OCI-LY1 (cell line): ENCODE data around the gene RGN.

ENCODE experiments used
- EZH2 ChIP-seq: fragments of 200-600 bp; sonication (generic), shearing (Covaris generic); IDR thresholded peaks from 2 replicates; pipeline ENCODE4 v1.8.0; 2017; ENCODE audit warnings: borderline replicate concordance, mixed run types, mild to moderate bottlenecking, antibody characterized with exemption, low read length, moderate library complexity, mixed read lengths
- TF ChIP-seq, protein P1 (sequence below): fragments of 200-600 bp; sonication (generic), shearing (Covaris generic); IDR thresholded peaks from 2 replicates; pipeline ENCODE4 v1.5.1; 2017; ENCODE audit warnings: mild to moderate bottlenecking, antibody characterized with exemption, low read length, moderate library complexity, mixed read lengths

DNA sequence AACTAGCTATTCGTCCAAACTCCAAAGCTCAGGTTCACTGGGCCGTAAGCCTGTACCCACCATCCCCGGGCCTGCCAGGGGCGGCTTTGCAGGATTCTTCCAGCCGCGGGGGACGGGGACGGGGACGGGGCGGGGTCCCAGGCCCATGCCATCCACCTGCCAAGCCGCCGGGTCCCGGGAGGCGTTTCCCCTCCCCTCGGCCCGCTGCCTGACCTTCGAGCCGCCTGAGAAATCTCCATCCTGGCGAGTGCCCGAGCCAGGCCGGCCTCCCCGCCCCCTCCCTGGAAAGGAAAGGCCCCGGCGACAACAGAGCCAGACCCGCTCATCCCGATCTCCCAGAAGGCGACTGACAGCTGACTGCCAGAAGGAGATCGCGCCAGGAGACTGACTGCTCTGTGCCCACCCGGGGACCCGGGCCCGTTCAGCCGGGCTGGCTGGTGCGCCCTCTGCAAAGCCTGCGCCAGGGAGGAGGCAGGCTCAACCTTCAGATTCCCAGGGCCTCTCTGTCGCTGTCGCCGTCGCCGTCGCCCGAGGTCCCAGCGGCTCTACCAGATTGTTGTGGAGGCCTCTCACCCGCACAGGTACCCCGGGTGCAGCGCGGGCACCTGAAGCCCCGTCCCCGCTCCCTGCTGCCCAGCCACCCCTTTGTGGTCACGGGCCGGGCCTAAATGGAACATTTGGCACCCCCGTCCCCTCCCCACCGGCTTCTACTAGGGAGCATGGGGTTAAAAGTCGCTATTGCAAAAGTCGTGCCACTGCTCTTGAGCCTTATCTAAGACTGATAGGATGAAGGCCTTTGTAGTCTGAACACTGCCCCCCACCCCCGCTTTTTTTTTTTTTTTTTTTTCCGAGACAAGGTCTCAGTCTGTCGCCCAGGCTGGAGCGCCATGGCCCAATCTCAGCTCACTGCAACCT lies at the start of gene RGN:
- TF ChIP-seq, protein P1, sequence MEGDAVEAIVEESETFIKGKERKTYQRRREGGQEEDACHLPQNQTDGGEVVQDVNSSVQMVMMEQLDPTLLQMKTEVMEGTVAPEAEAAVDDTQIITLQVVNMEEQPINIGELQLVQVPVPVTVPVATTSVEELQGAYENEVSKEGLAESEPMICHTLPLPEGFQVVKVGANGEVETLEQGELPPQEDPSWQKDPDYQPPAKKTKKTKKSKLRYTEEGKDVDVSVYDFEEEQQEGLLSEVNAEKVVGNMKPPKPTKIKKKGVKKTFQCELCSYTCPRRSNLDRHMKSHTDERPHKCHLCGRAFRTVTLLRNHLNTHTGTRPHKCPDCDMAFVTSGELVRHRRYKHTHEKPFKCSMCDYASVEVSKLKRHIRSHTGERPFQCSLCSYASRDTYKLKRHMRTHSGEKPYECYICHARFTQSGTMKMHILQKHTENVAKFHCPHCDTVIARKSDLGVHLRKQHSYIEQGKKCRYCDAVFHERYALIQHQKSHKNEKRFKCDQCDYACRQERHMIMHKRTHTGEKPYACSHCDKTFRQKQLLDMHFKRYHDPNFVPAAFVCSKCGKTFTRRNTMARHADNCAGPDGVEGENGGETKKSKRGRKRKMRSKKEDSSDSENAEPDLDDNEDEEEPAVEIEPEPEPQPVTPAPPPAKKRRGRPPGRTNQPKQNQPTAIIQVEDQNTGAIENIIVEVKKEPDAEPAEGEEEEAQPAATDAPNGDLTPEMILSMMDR = no peak
- no peak for TF ChIP-seq EZH2
